Stimulated activated CD8-positive, alpha-beta memory T cell treated with anti-CD3 and anti-CD28 coated beads, Interleukin-7, amount 100 ng/mL, for 4 hours (primary cell): ENCODE results near the gene ZXDC.

ENCODE experiments used
- DNase-seq, 2 donors: peaks; one replicate each; pipeline ENCODE4 v3.0.0-alpha.2; 2020; ENCODE audit warnings: low read depth in 2 of 2

The ZXDC gene

GRCh38 chr3:126512026-126512425 lies 36.3 kb upstream of the ZXDC start:
- no peak for DNase-seq

DNA sequence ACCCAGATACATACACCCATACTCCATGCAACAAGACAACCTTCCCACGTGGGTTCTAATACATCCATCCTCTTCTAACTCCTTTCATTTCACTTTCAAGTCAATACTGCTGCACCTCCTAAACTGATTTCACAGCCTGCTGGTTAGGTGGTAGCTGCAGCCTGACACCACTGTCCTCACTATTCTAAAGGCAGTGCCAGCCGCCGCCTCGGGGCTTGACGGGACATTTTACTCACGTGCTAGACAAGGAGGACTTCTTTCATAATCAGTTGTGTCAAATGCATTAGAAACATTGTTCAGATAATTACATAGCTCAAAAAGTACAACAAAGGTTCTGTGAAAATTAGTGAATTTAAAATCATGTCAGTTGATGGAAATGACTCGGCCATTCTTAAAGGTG lies 35.6 kb upstream of the ZXDC start:
- DNase-seq = no peak

DNA sequence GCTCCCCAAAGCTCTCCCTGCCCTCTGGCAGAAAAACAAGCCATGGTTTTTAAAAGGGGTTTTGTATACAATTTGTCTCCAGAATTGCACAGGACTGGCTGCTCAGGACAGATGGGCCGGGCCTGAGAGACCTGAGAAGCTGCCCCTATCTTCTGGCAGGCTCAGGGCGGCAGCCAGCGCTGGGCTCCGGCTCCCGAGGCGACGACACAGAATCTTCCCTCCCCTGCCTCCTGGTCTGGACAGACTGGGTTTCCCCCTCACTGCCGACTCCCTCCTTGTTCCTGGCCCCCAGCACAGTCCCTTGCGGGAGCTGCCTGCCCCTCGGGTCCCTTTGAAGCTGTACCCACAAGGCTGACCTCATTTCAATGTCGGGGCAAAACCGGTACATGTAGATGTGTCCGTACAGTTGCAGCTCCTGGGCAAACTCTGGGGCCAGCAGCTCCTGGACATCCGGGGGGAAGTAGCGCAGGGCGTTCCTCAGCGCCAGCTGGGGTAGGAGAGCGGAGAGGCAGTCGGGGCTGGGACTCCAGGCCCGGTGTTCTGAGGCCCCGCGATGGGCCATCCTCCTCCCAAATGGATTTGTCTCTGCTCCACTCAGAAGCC lies 34.7 kb upstream of the ZXDC start:
- no peak for DNase-seq

GRCh38 chr3:126509597-126510307 lies 34.1 kb upstream of the ZXDC start:
- no peak for DNase-seq

- no peak for DNase-seq
These were observed 32.9 kb upstream of the ZXDC start for GRCh38 chr3:126508564-126508964.

DNA sequence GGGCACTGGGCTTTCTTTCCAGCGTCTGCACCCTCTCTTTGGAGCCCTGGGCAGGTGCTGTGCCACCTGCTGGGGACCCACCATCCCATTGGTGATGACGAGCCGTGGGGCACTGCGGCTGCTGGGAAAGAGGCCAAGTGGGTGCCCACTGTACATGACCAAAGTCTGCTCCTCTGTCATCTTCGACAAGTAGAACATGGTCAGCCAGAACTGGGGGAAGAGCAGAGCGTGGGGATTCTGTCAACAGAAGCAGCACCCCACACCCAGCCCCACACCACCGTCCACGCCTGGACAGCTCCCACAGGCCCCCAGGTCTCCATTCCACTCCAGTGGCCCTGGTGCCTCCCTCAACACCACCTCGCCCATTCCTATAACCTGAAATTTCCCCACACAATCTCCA lies 32.2 kb upstream of the ZXDC start:
- DNase-seq = no peak

- no peak for DNase-seq
These were observed 28.0 kb upstream of the ZXDC start for GRCh38 chr3:126503701-126504100.

- DNase-seq = no peak
These were observed 27.0 kb upstream of the ZXDC start for GRCh38 chr3:126502656-126503055.

- no peak for DNase-seq
These were observed 26.0 kb upstream of the ZXDC start for GRCh38 chr3:126501736-126502135.

- no peak for DNase-seq
These were observed 25.4 kb upstream of the ZXDC start for GRCh38 chr3:126501054-126501453.

- DNase-seq = no peak
These were observed 24.3 kb upstream of the ZXDC start for GRCh38 chr3:126500016-126500415.

- DNase-seq = no peak
These were observed 23.7 kb upstream of the ZXDC start for GRCh38 chr3:126499401-126499800.

- DNase-seq = no peak
These were observed 23.2 kb upstream of the ZXDC start for GRCh38 chr3:126498929-126499328.

DNA sequence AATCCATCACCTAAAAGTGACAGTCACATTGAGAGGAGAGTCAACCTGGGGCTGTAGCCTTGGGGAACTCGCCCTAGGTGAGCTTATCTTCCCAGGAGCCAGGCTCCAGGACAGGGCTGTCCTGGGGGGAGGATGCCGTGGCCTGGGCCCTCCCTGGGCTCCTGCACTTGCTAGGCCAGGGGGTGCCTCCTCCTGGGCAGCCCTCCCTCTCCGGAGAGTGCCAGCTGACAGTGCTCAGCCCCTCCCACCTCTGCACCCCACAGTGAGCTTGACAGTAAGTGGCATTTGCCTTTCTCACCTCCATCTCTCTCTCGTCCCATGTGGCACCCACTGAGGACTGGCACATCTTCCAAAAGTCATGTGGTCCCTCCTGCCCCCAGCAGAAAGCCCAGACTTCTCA lies 22.8 kb upstream of the ZXDC start:
- DNase-seq = no peak

- no peak for DNase-seq
These were observed 22.3 kb upstream of the ZXDC start for GRCh38 chr3:126497956-126498355.

GRCh38 chr3:126496894-126497850 lies 21.5 kb upstream of the ZXDC start:
- DNase-seq = no peak

DNA sequence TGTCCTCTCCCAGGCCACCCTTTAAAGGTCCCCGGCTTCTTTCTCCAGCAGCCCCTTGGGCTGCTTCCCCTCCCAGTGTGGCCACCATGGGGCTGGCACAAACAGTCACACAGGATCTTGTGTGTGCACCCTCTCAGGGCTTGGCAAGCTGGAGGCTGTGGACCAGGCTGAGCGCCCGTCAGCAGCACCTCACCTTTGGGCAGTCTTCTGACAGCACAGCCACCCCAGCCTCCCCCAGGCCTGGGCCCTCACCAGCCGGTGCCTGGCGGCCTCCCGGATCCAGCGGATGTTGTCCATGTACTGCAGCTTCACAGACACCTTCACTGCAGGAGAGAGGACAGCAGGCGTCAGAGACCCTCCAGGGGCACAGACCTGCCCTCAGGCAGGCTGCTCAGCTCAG lies 20.1 kb upstream of the ZXDC start:
- DNase-seq = no peak

DNA sequence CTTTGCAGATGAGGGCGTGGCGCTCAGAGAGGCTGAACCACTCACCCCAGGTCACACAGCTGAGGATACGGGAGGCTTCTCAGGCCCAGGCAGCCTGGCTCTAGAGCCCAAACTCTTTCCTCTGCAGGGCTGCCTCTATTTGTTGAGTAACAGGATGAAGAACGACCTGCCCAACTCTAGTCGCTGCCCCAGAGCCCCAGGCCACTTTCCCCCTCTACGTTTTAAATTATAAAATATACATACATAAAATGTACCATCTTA lies 19.2 kb upstream of the ZXDC start:
- no peak for DNase-seq

DNA sequence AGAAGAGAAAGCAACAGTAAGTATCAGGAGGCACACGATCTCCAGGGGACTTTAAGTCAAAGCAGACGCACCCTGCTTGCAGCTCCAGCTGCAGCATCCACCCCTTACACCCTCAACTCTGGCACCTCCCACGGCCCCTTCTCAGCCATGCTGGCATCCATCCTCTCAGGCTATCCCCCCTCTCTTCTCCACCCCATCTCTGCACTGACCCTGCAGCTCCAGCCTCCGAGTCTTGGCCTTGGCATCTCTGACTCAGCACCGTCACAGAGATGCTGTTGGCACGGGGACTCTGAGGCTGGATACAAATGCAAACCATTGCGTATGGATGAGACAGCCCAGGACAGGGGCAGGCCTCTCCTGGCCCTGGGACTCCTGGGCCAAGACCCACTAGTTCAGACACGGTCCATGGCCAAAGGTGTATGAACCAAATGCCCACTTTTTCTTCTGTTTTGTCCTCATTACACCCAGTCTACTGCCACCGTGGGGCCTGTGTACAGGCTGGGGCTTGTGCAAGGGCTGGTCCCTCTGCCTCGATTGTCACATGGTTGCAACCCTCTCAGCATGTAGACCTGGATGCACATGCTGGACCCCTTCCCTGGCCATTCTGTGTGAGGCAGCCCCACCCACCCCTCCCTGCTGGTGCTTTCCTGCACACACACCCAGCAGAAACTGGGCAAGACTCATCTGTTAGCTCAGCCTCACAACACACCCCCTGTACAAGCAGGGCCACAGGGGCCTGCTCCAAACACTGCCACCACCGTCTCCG lies 18.7 kb upstream of the ZXDC start:
- DNase-seq = no peak

- no peak for DNase-seq
These were observed 18.0 kb upstream of the ZXDC start for GRCh38 chr3:126493739-126494138.

DNA sequence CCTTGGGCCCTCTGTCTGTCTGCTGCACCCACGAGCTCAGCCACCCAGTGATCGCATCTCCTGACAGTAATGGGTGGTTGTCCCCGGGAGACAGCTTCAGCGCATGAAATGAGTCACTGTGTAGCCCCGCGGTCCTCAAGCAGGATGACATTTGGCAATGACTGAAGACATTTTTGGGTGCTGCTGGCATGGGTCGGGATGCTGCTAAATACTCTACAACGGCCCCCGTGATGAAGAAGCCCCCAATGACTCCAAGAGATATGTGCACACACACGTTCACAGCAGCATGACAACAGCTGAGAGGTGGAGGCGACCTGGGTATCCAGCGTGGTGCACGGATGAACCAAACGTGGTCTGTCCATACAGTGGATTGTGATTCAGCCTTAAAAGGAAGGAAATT lies 17.4 kb upstream of the ZXDC start:
- DNase-seq = no peak
